ENCODE results near the gene CEBPB.
"Not testable (repeated sequence)": the region's sequence is repeated elsewhere in the genome, so short reads cannot be mapped to it uniquely, and the experiment has no call there.

CEBPB gene

DNA sequence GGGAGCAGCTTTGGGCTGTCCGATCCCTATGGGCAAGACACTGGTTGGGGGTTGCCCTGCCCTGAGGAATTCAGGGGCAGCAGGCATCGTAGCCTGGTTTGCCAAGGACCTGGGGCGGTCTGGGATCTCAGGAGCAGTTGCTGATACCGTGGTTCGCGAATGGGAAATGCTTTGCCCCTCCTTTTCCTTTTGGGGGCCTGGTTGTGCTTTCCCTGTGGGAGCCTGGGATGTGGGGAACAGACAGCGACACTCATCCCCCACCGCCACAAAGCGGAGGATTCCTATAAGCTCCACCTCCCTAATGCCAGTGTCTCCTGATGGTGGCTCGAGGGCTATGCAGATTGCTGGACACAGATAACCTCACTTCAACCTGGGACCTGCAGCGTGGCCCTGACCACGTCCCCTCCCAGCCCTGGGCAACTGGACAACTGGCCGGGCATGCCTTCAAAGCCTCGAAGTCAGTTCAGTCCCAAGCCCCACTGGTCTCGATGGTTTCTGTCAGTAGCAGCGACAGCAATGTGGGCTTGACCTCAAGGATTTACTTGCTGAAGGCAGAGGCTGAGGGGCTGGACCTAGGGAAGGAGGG is 3.3 kb downstream of the CEBPB start:
- DNase-seq, result peak; percentile 32 to 50

DNA sequence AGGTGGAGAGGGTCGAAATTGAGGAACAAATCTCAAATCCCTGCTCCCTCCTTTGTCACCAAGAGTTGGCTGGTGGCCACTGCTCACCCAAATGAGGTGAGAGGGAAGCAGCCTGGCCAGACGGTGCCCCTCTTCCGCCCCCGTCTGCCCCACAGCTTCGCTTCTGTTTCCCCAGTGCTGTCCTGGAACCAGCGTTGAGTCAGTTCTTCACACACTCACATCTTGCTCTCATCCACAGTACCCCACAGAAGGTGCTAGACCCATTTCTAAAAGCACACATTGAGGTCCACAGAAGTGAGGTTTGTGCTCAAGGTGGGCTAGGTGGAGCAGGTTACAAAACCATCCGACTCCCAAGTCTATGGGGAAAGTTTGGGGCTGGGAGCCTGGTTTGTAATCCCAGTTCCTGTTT is 3.8 kb downstream of the CEBPB start:
- DNase-seq, result peak; percentile 61 to 64

DNA sequence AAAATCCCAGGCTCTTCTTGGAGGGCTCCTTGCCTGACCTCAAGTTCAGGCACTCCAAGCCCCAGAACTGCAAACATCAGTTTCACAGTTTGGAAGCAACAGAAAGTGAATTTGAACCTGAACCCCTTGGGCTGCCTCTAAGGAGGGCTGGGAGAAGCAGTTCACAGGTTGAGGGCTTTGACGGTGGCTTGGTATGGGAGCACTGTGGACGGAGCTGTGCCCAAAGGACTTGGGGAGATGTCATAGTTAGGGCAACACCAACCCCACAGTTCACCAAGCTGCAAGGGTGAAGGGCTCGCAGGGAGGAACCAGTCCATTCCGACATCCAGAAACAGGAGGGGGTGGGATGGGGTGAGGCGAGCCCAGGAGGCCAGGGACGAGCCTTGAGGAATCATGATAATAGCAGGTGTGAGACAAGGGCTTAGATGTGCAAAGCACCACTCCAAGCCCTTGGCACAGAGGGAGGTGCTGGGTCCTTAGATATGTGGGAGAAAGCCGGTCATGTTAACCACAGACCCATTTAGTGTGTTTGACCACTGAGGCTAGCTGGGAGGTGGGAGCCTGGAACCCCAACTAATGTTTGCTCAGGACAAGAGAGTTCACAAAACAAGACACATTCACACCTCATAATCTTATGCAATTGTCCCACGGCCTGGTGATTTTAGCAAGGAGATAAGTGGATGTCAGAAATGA is 4.3 kb downstream of the CEBPB start:
- peak; percentile 52 to 68 for DNase-seq

DNA sequence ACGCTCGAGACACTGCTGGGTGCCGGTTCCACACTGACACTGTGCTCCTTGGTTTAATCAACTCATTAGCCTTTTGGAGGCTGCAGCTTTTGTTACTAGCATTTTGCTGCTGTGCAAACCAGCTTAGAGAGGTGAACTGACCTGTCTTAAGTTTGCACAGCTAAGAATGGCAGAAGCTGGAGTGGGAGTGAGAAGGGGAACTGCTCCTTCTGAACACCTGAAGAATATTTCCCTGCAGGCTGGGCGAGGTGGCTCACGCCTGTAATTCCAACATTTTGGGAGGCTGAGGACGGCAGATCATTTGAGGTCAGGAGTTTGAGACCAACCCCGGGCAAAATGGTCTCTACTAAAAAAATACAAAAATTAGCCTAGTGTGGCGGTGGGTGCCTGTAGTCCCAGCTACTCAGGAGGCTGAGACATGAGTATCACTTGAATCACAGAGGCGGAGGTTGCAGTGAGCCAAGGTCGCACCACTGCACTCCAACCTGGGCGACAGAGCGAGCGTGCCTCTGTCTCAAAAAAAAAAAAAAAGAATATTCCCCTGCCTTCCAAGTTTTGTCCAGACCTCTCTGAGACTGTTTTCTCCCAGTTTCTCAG is 5.0 kb downstream of the CEBPB start:
- DNase-seq, result no peak

DNA sequence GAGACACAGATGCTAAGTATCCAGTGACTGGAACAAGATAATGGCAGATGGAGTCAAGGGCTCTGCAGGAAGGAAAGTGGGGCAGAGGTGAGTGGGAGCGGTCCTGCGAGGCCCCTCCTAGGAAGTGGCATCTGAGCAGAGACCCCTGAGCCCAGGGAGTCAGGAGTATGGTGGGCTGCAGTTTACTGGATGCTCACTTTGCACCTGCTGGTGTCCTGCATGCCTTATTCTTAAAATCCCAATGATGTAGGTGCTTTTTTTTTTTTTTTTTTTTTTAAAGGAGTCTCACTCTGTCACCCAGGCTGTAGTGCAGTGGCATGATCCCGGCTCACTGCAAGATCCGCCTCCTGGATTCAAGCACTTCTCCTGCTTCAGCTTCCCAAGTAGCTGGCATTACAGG is 5.6 kb downstream of the CEBPB start:
- peak in 1 of 2 donors; percentile 33 for DNase-seq

DNA sequence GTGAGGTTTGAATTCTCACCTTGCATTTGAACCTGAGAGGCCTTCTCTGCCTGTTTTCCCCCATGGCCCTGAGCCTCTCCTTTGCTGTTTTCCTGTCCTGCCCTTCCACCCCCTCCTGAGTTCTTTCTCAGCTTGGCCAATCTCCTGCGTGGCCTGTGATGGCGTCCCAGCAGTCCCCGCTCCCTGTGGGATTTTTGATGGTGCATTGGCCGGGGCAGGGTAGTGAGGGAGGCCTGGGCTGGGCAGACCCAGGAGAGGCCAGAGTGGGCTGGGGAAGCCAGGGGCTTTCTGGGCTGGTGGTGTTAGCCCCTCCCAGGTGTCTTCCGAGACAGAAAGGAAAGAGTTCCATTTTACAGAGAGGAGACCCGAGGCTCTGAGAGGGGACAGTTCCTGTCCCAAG is 6.3 kb downstream of the CEBPB start:
- DNase-seq, result no peak

DNA sequence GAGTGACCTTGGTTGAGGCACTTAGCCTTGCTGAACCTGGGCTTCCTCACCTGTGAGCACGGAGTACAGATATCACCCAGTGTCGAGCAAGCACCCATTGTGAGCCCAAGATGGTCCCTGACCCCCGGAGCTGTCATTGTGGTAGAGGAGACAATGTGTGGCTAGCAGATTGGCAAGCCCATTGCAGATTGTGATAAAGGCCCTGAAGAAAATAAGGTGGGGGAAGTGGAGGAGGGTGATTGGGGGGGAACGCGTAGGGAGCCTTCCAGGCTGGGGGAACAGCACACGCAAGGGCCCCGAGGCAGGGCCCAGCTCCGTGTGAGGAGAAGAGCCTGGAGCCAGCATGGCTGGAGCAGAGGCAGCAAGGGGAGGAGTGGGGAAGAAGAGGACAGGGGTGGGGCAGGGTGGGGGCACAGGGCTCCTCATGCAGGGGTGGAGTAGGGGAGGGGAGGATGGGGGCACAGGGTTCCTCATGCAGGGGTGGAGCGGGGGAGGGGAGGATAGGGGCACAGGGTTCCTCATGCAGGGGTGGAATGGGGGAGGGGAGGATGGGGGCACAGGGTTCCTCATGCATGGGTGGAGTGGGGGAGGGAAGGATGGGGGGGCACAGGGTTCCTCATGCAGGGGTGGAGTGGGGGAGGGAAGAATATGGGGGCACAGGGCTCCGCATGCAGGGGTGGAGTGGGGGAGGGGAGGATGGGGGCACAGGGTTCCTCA is 7.0 kb downstream of the CEBPB start:
- DNase-seq, result peak; percentile 29 to 54

DNA sequence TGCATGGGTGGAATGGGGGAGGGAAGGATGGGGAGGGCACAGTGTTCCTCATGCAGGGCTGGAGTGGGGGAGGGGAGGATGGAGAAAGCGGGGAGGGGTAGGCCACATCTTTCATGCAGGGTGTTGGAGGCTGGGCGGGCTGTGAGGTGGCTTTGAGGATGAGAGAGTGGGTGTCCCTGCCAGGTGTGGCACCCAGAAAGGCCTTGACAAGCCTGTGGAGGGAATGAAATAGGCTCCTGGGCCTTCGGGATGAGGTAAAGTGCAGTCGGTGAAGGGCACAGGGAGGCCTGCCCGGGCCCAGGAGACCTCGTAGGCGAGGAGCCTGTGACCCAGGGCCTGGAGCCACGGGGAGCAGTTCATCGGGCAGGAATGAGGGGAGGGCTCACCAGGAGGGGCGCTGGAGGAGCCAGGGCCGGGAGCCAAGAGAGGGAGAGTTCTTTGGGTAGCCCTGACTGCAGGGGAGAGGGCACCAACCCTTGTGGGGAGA is 7.6 kb downstream of the CEBPB start:
- no peak for DNase-seq

DNA sequence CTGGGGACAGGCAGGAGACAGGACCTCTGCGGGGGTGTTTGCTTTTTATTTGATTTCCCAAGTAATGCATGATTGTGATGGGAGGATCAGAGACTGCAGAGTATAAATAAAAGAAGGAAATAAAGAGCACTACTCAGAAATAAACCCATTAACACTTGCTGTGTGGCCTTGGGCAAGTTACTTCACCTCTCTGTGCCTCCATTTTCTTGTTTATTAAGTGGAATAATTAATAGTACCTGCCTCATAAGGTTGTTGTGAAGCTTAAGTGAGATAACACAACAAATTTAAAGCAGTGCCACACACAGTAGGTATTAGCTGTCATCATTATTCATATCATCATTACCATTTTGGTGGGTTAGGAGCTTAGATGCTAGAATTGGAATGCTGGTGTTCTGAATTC is 8.1 kb downstream of the CEBPB start:
- no peak for DNase-seq

DNA sequence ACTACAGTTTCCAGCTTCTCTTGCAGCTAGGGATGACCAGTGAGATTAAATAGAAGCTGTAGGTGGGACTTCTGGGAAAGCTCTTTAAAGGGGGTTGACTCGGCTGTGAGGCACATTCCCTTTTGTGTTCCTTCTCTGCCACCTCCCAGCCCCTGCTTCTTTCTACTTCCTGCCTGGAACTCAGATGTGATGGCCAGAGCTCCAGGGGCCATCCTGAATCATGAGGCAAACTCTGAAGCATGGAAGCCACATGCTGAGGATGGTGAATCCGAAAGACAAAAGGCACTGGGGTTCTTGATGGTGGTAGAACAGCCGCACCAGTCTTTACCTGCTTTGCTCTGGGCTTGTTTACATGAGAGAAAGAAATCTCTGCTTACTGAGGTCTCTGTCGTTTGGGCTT is 9.1 kb downstream of the CEBPB start:
- no peak for DNase-seq

DNA sequence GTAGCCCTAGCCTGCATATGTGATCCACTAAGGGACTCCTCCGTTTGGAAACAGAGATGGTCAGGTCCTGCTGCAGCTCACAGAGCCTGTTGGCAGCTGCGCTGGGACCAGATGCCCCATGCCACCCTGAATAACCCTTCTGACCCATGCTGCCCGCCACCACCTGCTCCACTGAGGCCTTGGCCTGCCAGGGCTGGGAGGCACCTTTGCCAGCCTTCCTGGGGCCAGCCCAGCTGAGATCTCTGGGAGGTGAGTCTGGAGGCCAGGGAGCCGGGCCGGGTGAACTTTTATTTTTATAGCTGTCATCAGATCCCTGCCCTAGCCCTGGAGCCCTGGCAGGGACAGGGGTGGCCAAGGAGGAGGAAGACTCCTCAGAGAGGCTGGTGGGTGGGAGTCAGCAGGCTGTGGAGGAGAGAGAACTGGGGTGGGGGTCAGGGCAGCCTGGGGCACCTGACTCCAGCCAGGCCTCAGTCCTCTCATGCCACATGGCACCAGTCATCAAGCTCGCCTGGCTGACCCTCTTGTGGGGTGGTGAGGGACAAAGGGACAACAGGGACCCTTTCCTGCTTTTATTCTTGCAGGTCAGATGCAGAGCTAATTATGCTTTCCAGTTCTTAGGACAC is 10.0 kb downstream of the CEBPB start:
- peak in 1 of 2 donors; percentile 44 for DNase-seq

DNA sequence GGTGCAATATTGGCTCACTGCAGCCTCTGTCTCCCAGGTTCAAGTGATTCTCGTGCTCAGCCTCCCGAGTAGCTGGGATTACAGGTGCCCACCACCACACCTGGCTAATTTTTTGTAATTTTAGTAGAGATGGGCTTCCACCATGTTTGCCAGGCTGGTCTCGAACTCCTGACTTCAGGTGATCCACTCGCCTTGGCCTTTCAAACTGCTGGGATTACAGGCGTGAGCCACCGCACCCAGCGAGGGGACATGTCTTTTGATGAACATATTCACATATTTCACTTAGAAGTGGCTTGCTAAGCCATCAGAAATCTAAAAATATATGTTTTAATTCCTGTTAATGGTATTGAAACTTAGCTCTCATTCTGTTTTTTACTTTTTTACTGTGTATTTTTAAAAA is 11.1 kb downstream of the CEBPB start:
- DNase-seq, result not testable (repeated sequence)

DNA sequence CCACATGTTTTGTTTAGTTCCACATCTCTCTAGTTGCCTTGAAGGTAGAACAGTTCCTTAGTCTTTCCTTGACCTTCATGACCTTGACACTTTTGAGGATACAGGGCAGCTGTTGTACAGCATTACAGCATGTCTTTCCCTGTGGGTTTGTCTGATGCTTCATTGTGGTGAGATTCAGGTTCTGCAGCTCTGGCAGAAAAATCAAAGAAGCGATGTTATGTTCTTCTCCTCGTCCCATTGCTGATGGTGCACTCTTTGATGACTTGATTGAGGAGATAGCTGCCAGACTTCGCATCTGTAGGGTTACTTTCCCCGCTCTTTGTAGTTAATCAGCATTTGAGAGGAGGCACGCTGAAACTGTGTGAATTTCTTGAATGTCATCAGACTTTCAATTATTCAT is 12.0 kb downstream of the CEBPB start:
- DNase-seq, result no peak

DNA sequence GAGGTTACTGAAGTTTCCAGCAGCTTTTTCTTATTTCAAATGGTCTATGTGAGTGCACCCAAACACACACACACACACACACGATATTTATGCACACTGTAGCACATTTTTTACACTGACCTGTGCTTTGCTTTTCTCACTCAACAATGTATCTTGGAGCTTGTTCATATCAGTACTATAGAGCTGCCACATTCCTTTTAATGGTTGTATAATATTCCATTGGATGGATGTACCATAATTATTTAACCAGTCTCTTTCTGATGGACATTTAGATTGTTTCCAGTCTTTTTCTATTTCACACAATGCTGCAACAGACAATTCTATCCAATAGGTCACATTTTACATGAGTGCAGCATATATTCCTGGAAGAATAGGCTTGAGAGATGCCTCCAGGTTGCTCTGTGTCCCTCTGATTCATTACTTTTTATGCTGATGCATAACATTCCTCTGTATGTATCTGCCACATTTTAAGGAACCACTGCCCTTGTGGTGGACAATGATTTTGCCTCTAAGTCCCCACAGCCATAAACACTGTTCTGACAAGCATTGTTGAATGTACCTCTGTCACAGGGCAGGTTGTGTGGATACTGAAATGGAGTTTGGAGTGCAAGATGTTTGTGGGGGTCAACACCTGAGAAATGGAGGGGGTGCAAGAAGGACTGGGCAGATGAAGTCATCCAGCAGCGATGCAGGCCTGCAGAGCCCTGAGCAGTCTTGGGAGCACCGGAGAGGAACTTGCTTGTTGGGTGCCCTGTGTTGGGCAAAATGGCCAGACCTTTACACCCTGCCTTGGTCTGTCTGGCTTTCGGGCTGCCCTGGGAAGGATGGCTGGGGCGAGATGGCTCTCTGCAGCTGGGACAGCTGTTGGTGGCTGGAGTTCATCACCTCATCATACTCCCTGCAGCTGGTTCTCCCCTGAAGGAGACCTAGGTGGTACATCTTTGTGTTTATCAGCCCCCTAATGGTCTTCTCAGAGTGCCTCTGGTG is 13.6 kb downstream of the CEBPB start:
- no peak for DNase-seq

DNA sequence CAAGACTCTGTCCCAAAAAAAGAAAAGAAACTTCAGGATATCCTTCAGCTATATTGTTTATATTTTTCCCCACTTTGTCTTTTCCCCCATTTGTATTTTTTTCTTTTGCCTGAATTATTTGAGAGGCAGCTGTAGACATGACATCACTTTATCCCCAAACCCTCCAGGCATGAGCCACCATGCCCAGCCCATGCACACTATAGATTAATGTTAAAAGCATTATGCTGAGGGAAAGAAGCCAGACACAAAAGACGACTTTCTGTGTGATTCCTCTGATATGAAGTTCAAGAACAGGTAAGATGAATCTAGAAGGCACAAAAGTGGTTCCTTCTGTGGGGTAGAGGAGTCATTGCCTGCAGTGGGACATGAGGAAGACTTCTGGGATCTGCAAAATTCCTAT is 16.4 kb downstream of the CEBPB start:
- DNase-seq, result no peak

DNA sequence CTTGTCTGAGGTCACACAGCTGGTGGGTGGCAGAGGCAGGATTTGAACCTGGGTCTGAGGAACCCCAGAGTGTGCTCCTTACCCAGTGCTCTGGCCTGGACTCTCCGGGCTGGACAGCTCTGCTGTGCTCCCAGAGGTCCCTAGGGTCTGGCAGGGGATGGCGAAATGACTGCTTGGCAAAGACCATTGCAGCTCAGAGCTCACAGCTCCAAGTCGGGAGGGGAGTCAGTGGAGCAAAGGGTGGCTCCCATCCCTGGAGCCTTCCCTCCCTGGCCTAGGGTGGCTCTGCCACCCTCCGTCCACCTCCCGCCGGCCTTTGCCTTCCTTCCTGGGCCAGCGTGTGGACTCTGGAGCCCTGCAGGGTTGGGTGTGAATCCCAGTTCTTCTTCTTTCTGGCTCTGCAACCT is 17.5 kb downstream of the CEBPB start:
- no peak for DNase-seq

DNA sequence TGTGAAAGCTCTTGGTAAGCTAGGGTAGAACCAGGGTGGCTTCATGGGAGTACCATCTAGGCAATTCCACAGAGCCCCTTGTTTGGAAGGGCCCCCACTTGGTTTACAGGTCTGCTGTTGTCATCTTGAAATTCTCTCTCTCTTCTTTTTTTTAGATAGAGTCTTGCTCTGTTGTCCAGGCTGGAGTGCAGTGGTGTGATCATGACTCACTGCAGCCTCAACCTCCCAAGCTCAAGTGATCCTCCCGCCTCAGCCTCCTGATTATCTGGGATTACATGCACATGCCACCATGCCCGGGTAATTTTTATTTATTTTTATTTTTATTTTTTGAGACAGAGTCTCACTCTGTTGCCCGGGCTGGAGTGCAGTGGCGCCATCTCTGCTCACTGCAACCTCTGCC is 18.2 kb downstream of the CEBPB start:
- not testable (repeated sequence) for DNase-seq

DNA sequence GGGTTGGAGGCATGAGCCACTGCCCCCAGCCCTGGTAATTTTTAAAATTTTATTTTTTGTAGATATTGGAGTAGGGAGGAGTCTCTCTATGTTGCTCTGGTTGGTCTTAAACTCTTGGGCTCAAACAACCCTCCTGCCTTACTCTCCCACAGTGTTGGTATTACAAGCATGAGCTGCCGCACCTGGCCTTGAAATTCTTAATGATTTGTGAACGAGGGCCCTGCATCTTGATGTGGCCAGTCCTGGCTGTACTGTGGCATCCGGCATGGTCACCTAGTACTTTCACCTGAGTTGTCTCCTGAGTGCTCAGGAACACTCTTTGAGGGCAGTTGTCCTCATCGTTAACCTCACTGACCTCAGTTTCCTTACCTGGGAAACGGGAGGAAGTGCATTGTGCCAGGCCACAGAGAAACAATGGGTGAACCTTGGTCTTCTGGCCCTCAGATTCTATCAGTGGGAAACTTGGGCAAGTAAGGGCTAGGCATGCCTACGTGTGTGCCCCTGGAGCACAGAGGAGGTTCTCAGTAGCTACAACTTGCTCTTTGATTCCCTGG is 19.5 kb downstream of the CEBPB start:
- DNase-seq, result no peak

DNA sequence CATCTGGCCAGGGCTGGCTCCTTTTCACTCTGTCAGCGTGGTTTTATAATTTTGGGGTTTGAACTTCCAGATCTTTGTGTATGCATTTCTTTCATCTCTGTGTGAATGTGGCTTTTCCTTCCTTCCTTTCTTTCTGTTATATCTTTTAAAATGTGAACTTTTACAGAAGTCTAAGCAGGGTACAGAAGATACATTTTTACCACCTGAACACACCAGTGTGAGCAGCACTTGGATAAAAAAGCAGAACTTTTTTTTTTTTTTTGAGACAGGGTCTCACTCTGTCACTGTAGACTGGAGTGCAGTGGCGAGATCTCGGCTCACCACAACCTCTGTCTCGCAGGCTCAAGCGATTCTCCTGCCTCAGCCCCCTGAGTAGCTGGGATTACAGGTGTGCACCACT is 20.5 kb downstream of the CEBPB start:
- DNase-seq, result no peak

DNA sequence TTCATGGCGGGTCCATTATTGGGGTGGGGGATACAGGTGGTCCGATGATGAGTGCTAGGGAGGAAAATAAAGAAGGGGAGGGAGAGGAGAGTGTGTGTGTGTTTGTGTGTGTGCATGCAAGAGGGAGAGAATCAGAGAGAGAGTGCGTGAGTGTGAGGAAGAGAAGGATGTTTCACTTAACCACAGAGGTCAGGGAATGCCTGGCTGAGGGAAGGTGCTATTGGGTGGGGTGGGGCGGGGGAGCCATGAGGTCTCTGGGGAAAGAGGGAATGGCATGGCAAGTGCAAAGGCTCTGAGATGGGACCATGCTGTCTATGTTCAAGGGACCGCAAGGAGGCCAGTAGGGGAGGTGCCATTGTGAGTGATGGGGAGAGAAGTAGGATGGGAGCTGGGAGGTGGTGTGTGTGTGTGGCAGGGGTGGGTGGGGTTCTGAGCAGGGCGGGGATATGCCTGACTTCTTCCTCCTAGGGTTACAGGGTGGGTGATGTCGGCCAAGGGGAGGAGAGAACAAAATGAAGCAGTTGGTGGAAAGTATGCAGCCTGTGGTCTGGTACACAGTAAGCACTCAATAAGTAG is 23.0 kb downstream of the CEBPB start:
- peak in 1 of 2 donors; percentile 32 for DNase-seq
